ENCODE results near the gene MRPL52. TPM values are rescaled to one million over a fixed set of nuclear protein-coding genes. Genes with fewer than 3 reads are reported as not detected.
"Not testable (repeated sequence)": the region's sequence is repeated elsewhere in the genome, so short reads cannot be mapped to it uniquely, and the experiment has no call there.

Gene MRPL52
- total and polyA plus RNA-seq, 2 experiments from 2014 or later, result 44.3 to 230 TPM

DNA sequence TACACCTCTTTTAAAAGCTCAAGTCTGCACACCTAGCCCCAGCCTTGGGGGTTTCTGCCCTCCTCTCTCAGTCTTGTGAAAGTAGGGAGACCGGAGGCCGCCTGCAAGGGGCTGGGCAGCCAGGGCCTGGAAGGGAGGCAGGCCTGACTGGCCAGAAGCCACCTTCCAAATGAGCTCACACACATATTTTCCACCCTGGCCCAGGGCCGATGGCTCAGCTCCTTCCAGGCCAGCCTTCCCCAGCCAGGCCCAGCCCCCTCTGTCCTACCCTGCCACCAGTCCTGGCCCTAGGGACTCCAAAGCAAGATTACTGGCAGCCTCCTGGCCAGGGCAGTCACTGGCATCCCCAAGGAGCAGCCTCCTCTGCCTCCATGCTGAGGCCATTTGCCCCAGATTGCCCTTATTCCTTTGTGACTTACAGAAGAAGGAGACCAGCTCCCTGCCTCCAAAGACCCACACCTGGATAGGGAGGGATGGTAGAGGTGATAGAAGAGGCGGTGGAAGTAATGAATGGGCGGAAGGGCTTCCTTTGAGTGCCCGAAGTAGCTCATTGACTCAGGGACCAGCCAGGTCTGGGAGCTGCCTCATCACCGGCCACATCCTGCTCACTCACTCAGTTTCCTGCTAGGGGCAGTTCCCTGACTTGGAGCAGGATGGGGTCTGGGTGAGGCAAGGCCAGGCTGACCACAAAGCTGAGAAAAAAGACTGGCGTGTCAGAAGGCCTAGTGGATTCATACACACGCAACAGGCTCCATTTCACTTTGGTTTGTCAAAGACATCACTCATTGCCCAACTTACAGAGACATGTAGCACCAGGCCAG is 21.5 kb downstream of the MRPL52 start:
- peak overlapping the region; percentile 60 for H3K4me3 ChIP-seq
- WGBS, 2 experiments (ENCODE audit: low coverage in 1 of 2, low lambda C conversion rate in 2 of 2, missing lambda C conversion rate in 2 of 2), result 2 to 3% methylated on average over 9 of the region's 9 CpGs
- peak overlapping the region; percentile 88 for H3K4me2 ChIP-seq (ENCODE audit: unreplicated experiment)
- H3K9ac ChIP-seq, result peak overlapping the region; percentile 94
- H3K9me3 ChIP-seq (ENCODE audit: low read depth), result no peaks in the 10 kb centered on the region
- no peaks in the 10 kb centered on the region for H4K20me1 ChIP-seq (ENCODE audit: insufficient read depth)
- H3K9me2 ChIP-seq (ENCODE audit: insufficient read depth), result no peaks in the 10 kb centered on the region
- H3K4me1 ChIP-seq (ENCODE audit: insufficient read depth), result peaks cover 60% of the 10 kb centered on the region
- peak; percentile 98 for DNase-seq
- H3K36me3 ChIP-seq (ENCODE audit: low read depth), result peaks cover 7% of the 10 kb centered on the region; the same call in 1 of the 2 replicates
- peaks cover 5% of the 10 kb centered on the region for H3K79me2 ChIP-seq (ENCODE audit: insufficient read depth)
- in situ Hi-C loops (cut with MboI), result loop anchor here (10.0 kb wide), 1 partner anchor 286 kb away; no protein-coding TSS in a partner anchor
- peaks cover 52% of the 10 kb centered on the region for H3F3A ChIP-seq (ENCODE audit: insufficient read depth)
- no peaks in the 10 kb centered on the region for H3K27me3 ChIP-seq (replicated peaks; ENCODE audit: insufficient read depth)
- TF ChIP-seq EZH2 (IDR thresholded peaks at IDR 0.05; ENCODE audit: insufficient read depth, poor library complexity, severe bottlenecking), result no peak
- peak overlapping the region; percentile 100 for H3K27ac ChIP-seq
- peak overlapping the region; percentile 19; the same call in 1 of the 2 replicates for H2AFZ ChIP-seq

DNA sequence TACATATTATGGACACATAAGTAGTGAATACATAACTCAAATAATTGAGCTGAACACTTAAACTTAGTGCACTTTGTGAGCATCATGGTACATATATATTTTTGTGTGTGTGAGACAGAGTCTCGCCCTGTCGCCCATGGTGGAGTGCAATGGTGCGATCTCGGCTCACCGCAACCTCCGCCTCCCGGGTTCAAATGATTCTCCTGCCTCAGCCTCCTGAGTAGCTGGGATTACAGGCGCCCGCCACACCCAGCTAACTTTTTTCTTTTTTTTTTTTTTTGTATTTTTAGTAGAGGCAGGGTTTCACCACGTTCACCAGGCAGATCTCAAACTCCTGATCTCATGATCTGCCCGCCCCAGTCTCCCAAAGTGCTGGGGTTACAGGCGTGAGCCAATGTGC is 22.5 kb downstream of the MRPL52 start:
- H3F3A ChIP-seq (ENCODE audit: insufficient read depth), result peaks cover 44% of the 10 kb centered on the region
- H3K4me3 ChIP-seq; H3K9me3 ChIP-seq (ENCODE audit: low read depth); H3K9me2 ChIP-seq (ENCODE audit: insufficient read depth); H4K20me1 ChIP-seq (ENCODE audit: insufficient read depth); H3K27me3 ChIP-seq (replicated peaks; ENCODE audit: insufficient read depth); H3K36me3 ChIP-seq (ENCODE audit: low read depth); H3K79me2 ChIP-seq (ENCODE audit: insufficient read depth): not testable (repeated sequence)
- H3K4me2 ChIP-seq (ENCODE audit: unreplicated experiment), result peak overlapping the region; percentile 43
- H3K9ac ChIP-seq, result peak overlapping the region; percentile 94
- peak overlapping the region; percentile 100 for H3K27ac ChIP-seq
- in situ Hi-C loops (cut with MboI), result loop anchor here (10.0 kb wide), 1 partner anchor 287 kb away; no protein-coding TSS in a partner anchor
- 60 to 63% methylated on average over 12 of the region's 12 CpGs for WGBS, 2 experiments (ENCODE audit: low coverage in 1 of 2, low lambda C conversion rate in 2 of 2, missing lambda C conversion rate in 2 of 2)
- peak; percentile 23 for DNase-seq
- H2AFZ ChIP-seq, result peak overlapping the region; percentile 19
- peaks cover 51% of the 10 kb centered on the region for H3K4me1 ChIP-seq (ENCODE audit: insufficient read depth)

DNA sequence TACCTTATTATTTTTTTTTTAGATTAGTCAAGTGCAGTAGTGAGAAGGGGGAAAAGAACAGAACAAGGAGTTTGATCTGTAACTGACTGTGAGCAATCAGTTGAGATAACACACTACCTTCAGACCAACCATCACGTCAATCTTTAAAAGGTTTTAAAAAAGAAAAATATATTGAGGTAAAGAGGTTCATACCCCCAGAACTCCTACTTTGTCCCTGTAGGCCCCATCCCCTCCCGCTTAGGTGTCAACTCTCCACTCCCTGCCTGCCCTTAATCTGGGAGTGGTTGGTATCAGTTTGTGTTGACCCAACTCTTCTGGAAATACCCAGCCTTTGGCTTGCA is 22.9 kb downstream of the MRPL52 start:
- peak overlapping the region; percentile 94 for H3K4me2 ChIP-seq (ENCODE audit: unreplicated experiment)
- peaks cover 50% of the 10 kb centered on the region for H3K4me1 ChIP-seq (ENCODE audit: insufficient read depth)
- peak overlapping the region; percentile 99 for H2AFZ ChIP-seq
- H4K20me1 ChIP-seq (ENCODE audit: insufficient read depth), result no peaks in the 10 kb centered on the region
- no peaks in the 10 kb centered on the region for H3K9me3 ChIP-seq (ENCODE audit: low read depth)
- no peak for DNase-seq
- TF ChIP-seq EZH2phosphoT487 (IDR thresholded peaks at IDR 0.05; ENCODE audit: insufficient read depth, low read depth) (no peak), EZH2 (IDR thresholded peaks at IDR 0.05; ENCODE audit: insufficient read depth, poor library complexity, severe bottlenecking) (no peak)
- peak overlapping the region; percentile 94 for H3K9ac ChIP-seq
- no peaks in the 10 kb centered on the region for H3K36me3 ChIP-seq (ENCODE audit: low read depth)
- in situ Hi-C loops (cut with MboI), result loop anchor here (10.0 kb wide), 1 partner anchor 288 kb away; no protein-coding TSS in a partner anchor
- no peaks in the 10 kb centered on the region for H3K27me3 ChIP-seq (replicated peaks; ENCODE audit: insufficient read depth)
- H3K4me3 ChIP-seq, result peak overlapping the region; percentile 80; the same call in 1 of the 2 replicates
- no peaks in the 10 kb centered on the region for H3K79me2 ChIP-seq (ENCODE audit: insufficient read depth)
- peak overlapping the region; percentile 100 for H3K27ac ChIP-seq
- no peaks in the 10 kb centered on the region for H3K9me2 ChIP-seq (ENCODE audit: insufficient read depth)
- WGBS, 2 experiments (ENCODE audit: low coverage in 1 of 2, low lambda C conversion rate in 2 of 2, missing lambda C conversion rate in 2 of 2), result 47 to 55% methylated on average over 2 of the region's 2 CpGs
- H3F3A ChIP-seq (ENCODE audit: insufficient read depth), result peaks cover 44% of the 10 kb centered on the region

DNA sequence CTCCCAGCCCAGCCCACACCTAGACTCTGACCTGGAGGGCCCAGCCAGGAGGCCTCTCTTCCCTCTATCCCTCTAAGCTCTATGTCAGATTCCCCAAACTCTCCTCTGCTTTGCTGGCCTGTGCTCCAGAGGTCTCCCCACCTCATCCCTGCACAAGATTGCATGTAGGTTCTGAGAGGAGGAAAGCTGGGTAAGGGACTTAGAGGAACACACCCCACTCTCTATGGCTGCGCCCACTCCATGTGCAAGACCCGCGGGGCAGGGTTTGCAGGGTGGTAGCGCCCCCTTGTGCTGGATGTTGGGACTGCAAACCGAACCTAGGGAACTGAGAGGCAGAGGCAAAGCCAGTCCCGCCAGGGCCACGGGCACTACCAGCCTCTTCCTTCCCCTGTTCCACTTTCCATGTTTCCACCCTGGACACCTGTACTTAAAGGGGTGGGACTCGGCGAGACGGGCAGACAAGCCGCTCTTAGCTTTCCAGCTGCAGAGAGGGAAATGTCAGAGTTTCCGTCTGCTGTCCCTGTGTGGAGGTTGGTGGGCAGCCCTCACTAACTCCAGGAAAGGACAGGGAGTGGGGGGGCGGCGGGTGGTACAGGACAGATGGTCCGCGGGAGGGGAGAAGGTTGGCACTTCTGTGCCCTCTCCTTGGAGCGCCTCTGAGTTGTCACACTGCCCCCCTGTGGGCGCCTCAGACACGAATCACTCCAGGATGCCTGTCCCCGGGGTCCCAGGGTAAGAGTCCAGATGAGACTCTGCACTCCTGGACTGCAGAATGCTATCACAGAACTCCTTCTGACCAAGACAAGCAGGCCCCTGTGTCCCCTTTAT is 23.5 kb downstream of the MRPL52 start:
- no peaks in the 10 kb centered on the region for H3K27me3 ChIP-seq (replicated peaks; ENCODE audit: insufficient read depth)
- peak overlapping the region; percentile 94 for H3K4me2 ChIP-seq (ENCODE audit: unreplicated experiment)
- 0 to 1% methylated on average over 18 to 20 of the region's 20 CpGs for WGBS, 2 experiments (ENCODE audit: low coverage in 1 of 2, low lambda C conversion rate in 2 of 2, missing lambda C conversion rate in 2 of 2)
- H3K4me1 ChIP-seq (ENCODE audit: insufficient read depth), result peaks cover 44% of the 10 kb centered on the region
- peak overlapping the region; percentile 94 for H3K9ac ChIP-seq
- H3K36me3 ChIP-seq (ENCODE audit: low read depth), result no peaks in the 10 kb centered on the region
- no peaks in the 10 kb centered on the region for H3K9me3 ChIP-seq (ENCODE audit: low read depth)
- peak; percentile 86 for DNase-seq
- TF ChIP-seq EZH2phosphoT487 (IDR thresholded peaks at IDR 0.05; ENCODE audit: insufficient read depth, low read depth) (no peak), EZH2 (IDR thresholded peaks at IDR 0.05; ENCODE audit: insufficient read depth, poor library complexity, severe bottlenecking) (no peak)
- peak overlapping the region; percentile 80 for H3K4me3 ChIP-seq
- in situ Hi-C loops (cut with MboI), result loop anchor here (10.0 kb wide), 1 partner anchor 288 kb away; no protein-coding TSS in a partner anchor
- peak overlapping the region; percentile 99 for H2AFZ ChIP-seq
- peaks cover 38% of the 10 kb centered on the region for H3F3A ChIP-seq (ENCODE audit: insufficient read depth)
- H3K27ac ChIP-seq, result peak overlapping the region; percentile 100
- no peaks in the 10 kb centered on the region for H3K9me2 ChIP-seq (ENCODE audit: insufficient read depth)
- no peaks in the 10 kb centered on the region for H4K20me1 ChIP-seq (ENCODE audit: insufficient read depth)
- no peaks in the 10 kb centered on the region for H3K79me2 ChIP-seq (ENCODE audit: insufficient read depth)

DNA sequence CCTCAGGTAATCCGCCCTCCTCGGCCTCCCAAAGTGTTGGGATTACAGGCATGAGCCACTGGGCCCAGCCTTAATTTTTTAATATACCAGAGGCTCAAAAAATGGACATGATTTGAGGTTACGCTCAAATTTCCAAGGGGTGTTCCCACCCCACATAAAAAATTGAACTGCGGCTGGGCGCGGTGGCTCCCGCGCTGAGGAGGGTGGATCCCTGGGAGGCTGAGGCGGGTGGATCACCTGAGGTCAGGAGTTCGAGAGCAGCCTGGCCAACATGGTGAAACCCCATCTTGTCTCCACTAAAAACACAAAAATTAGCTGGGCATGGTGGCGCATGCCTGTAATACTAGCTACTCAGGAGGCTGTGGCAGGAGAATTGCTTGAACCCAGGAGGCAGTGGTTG is 24.6 kb downstream of the MRPL52 start:
- H3K36me3 ChIP-seq (ENCODE audit: low read depth); H3K9ac ChIP-seq; H3K4me3 ChIP-seq; DNase-seq; H3K27ac ChIP-seq; H3K9me2 ChIP-seq (ENCODE audit: insufficient read depth); H4K20me1 ChIP-seq (ENCODE audit: insufficient read depth); H3K27me3 ChIP-seq (replicated peaks; ENCODE audit: insufficient read depth); H3K4me2 ChIP-seq (ENCODE audit: unreplicated experiment); H3K9me3 ChIP-seq (ENCODE audit: low read depth); H2AFZ ChIP-seq; H3K79me2 ChIP-seq (ENCODE audit: insufficient read depth): not testable (repeated sequence)
- peaks cover 34% of the 10 kb centered on the region for H3K4me1 ChIP-seq (ENCODE audit: insufficient read depth)
- in situ Hi-C loops (cut with MboI), result loop anchor here (10.0 kb wide), 1 partner anchor 289 kb away; no protein-coding TSS in a partner anchor
- peaks cover 29% of the 10 kb centered on the region for H3F3A ChIP-seq (ENCODE audit: insufficient read depth)
- 95 to 98% methylated on average over 11 of the region's 11 CpGs for WGBS, 2 experiments (ENCODE audit: low coverage in 1 of 2, low lambda C conversion rate in 2 of 2, missing lambda C conversion rate in 2 of 2)

Measured in GM23248 (cell line).